Progenitor cell of endocrine pancreas (in vitro differentiated cells): ENCODE data around the gene RFX7. TPM values are rescaled to one million over a fixed set of nuclear protein-coding genes. Genes with fewer than 3 reads are reported as not detected.

Experiments used
- DNase-seq: peaks from one replicate; pipeline ENCODE4 v3.0.0; 2021; ENCODE audit warnings: low spot score; ENCODE audit not compliant: unreplicated experiment
- H3K27ac Mint-ChIP-seq: 2 replicates; pipeline ENCODE4 v1.8.0; 2021; ENCODE audit warnings: mild to moderate bottlenecking, moderate library complexity, mixed read lengths
- H3K27me3 Mint-ChIP-seq: 2 replicates; pipeline ENCODE4 v1.8.0; 2021; ENCODE audit warnings: mixed read lengths
- H3K36me3 Mint-ChIP-seq: 2 replicates; pipeline ENCODE4 v1.8.0; 2022; ENCODE audit warnings: mixed read lengths; ENCODE audit not compliant: insufficient read depth
- H3K4me1 Mint-ChIP-seq: 2 replicates; pipeline ENCODE4 v1.8.0; 2021; ENCODE audit warnings: low read depth, mixed read lengths
- H3K4me3 Mint-ChIP-seq: 2 replicates; pipeline ENCODE4 v1.8.0; 2021; ENCODE audit warnings: low read depth, mild to moderate bottlenecking, moderate library complexity, mixed read lengths
- H3K9me3 Mint-ChIP-seq: 2 replicates; pipeline ENCODE4 v1.8.0; 2021; ENCODE audit warnings: low read depth, mixed read lengths
- total RNA-seq: library from RNA; stranded (reverse); gene quantifications from 2 replicates; pipeline ENCODE4 v1.2.1, GENCODE V29; 2021
- TF ChIP-seq, protein P1 (sequence below): fragments of 200-600 bp; sonication (generic); IDR thresholded peaks from one replicate; pipeline ENCODE4 v1.5.0; 2021; ENCODE audit warnings: antibody characterized with exemption, mild to moderate bottlenecking; ENCODE audit not compliant: unreplicated experiment

Gene RFX7
- total RNA-seq, 1 donor from 2014 or later, result 33.6 TPM

DNA sequence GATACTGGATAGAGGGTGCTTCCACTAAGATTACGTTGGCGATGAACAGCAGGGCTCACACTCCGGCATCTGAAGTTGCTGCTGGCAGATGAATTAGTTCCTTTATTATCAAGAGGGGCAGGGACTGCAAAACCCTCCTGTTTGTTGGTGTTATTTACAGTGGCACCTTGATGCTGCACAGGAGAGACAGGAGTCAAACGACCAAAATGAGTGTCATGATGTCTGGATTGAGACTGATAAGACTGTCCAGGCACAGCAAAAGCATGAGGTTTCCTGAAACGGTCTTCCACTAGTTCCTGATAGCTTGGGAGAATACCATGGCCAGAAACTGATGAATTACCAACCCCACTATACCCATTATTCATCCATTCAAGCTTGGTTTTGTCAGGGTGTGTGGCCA, 149.5 kb downstream of the RFX7 start:
- no peak for DNase-seq
- Mint-ChIP-seq H3K4me3 (no peak overlapping the region), H3K4me1 (no peaks in the 10 kb centered on the region), H3K27ac (no peak overlapping the region), H3K36me3 (peaks cover 35% of the 10 kb centered on the region), H3K27me3 (no peaks in the 10 kb centered on the region), H3K9me3 (no peaks in the 10 kb centered on the region)
- TF ChIP-seq, protein P1, sequence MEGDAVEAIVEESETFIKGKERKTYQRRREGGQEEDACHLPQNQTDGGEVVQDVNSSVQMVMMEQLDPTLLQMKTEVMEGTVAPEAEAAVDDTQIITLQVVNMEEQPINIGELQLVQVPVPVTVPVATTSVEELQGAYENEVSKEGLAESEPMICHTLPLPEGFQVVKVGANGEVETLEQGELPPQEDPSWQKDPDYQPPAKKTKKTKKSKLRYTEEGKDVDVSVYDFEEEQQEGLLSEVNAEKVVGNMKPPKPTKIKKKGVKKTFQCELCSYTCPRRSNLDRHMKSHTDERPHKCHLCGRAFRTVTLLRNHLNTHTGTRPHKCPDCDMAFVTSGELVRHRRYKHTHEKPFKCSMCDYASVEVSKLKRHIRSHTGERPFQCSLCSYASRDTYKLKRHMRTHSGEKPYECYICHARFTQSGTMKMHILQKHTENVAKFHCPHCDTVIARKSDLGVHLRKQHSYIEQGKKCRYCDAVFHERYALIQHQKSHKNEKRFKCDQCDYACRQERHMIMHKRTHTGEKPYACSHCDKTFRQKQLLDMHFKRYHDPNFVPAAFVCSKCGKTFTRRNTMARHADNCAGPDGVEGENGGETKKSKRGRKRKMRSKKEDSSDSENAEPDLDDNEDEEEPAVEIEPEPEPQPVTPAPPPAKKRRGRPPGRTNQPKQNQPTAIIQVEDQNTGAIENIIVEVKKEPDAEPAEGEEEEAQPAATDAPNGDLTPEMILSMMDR, result no peak

DNA sequence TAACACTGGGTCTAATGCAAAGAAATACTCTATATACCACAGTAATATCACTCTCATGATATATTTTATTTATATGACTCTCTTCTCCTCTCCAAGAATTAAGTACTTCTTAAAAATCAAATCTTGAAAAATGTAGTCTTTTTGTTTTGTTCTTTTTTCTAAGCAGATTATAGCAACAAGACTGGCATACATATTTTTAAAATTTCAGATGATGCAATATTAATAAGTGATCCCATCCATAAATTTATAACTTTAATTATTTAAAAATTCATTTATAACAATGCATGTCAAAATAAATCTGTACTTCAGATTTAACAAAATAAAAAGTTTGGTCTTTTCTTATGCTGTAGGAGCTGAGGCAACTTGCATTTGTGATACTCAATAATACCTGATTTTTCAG, 155.3 kb downstream of the RFX7 start:
- no peak for DNase-seq
- Mint-ChIP-seq H3K36me3 (peaks cover 2% of the 10 kb centered on the region), H3K27me3 (no peaks in the 10 kb centered on the region), H3K27ac (no peak overlapping the region), H3K4me3 (no peak overlapping the region), H3K9me3 (no peaks in the 10 kb centered on the region), H3K4me1 (no peaks in the 10 kb centered on the region)
- TF ChIP-seq, protein P1, result no peak

DNA sequence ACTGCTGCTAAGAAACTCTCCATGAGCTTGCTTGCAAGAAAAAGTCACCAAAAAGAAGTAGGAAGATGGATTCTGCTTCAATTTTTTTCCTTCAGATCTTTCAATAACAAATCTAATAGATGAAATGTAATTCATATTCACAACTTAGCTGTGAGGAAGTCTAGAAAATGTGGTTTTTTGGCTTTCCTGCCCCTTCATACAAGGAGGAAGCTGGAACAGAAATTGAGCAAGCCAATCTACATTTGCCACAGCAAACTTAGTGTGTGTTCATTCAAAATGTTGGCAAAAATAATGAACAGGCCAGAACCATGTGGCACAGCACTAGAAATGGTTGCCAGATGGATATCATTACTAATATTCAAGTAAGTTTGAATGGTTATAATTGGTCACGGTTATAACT, 157.1 kb downstream of the RFX7 start:
- H3K27me3 Mint-ChIP-seq, result no peaks in the 10 kb centered on the region

DNA sequence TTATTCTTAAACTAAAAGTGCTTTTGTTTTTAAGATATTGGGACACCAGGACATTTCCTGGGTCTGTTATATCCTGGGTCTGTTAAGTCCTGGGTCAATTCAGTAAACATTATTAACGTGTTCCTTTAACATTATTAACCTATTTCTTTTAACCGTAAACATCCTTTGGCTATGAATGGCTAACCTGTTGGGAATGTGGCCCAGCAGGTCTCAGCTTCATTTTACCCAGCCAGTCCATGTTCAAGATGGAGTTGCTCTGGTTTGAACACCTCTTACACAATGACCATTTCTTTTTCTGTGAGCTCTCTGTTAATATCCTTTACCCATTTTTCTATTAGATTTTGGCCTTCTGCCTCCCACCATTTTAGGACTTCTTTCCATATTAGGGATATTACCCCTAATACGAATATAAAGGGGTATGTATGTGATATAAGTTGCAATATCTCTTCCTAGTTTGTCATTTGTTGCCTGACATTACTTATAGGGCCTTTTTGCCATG, 161.4 kb downstream of the RFX7 start:
- Mint-ChIP-seq H3K4me3 (no peak overlapping the region), H3K27ac (peak overlapping the region; percentile 44), H3K4me1 (peaks cover 8% of the 10 kb centered on the region), H3K9me3 (peaks cover 5% of the 10 kb centered on the region), H3K27me3 (no peaks in the 10 kb centered on the region), H3K36me3 (peaks cover 1% of the 10 kb centered on the region)
- DNase-seq, result no peak
- TF ChIP-seq, protein P1, result no peak

More for the DNA sequence above, 157.1 kb downstream of the RFX7 start:
- H3K9me3 Mint-ChIP-seq, result no peaks in the 10 kb centered on the region
- no peak overlapping the region for H3K4me3 Mint-ChIP-seq
- no peak overlapping the region for H3K27ac Mint-ChIP-seq
- TF ChIP-seq, protein P1, result no peak
- H3K4me1 Mint-ChIP-seq, result peaks cover 8% of the 10 kb centered on the region
- H3K36me3 Mint-ChIP-seq, result no peaks in the 10 kb centered on the region
- no peak for DNase-seq

DNA sequence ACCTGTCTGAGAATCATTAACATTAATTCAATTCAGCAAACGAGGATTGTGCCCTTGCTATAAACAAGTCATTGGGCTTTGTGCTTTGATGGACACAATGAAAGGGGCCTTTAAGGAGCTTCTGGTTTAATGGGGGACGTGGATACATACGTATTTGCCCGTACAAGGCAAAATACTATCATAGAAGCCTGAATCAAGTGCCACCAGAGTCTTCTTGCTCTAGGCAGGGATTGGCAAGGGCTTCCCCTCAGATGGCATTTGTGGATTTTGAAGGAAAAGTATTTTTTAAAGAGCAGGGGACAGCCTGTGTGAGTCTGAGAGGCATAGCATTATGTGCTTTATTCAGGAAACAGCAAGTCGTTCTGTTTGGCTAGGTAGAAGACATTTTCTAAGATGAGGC, 166.6 kb downstream of the RFX7 start:
- Mint-ChIP-seq H3K9me3 (peaks cover 5% of the 10 kb centered on the region), H3K4me3 (no peak overlapping the region), H3K4me1 (peaks cover 5% of the 10 kb centered on the region), H3K36me3 (peaks cover 1% of the 10 kb centered on the region), H3K27me3 (no peaks in the 10 kb centered on the region), H3K27ac (no peak overlapping the region)
- TF ChIP-seq, protein P1, result no peak
- no peak for DNase-seq
